H1 (cell line): ENCODE measurements around the gene IFITM2. TPM values are rescaled to one million over a fixed set of nuclear protein-coding genes. Genes with fewer than 3 reads are reported as not detected.
A peak's percentile ranks its signal among the peaks of the same experiment; 100 is the strongest.
"Not testable (repeated sequence)": the region's sequence is repeated elsewhere in the genome, so short reads cannot be mapped to it uniquely, and the experiment has no call there.

ENCODE experiments used
- CTCF ChIA-PET: fragments of 300-600 bp; sonication (Branson Sonifier 250); formaldehyde crosslinking; loops from one replicate; lab custom pipeline; 2021; ENCODE audit not compliant: partially characterized antibody; lab: Charles Lee
- POLR2A ChIA-PET: fragments of 300-600 bp; sonication (Branson Sonifier 250); formaldehyde crosslinking; loops from one replicate; lab custom pipeline; 2021; ENCODE audit warnings: inconsistent platforms; ENCODE audit not compliant: partially characterized antibody; lab: Charles Lee
- DNase-seq, 2 experiments: peaks; one replicate each; pipeline versions ENCODE4 v3.0.0 to v3.0.0-alpha.2; 2010 to 2022; ENCODE audit warnings: low spot score in 2 of 2, low read depth in 1 of 2, mixed read lengths in 1 of 2
- FAIRE-seq: peaks from 2 replicates; lab custom pipeline; 2011; peaks lifted over from hg19 to GRCh38; lab: Jason Lieb, UNC
- H2AFZ ChIP-seq: 2 replicates; pipeline ENCODE4 v1.8.1; 2012; ENCODE audit warnings: low read length, inconsistent platforms
- H2AK5ac ChIP-seq: 2 replicates; pipeline ENCODE4 v1.6.1; 2013; ENCODE audit warnings: low read depth, low read length
- H2BK120ac ChIP-seq: replicated peaks from 2 replicates; pipeline ENCODE3; 2013; ENCODE audit warnings: low read depth, low read length, inconsistent platforms
- H2BK12ac ChIP-seq: 2 replicates; pipeline ENCODE4 v1.6.1; 2013; ENCODE audit warnings: low read depth, low read length
- H2BK15ac ChIP-seq: 2 replicates; pipeline ENCODE4 v1.6.1; 2013; ENCODE audit warnings: low read length
- H2BK20ac ChIP-seq: 2 replicates; pipeline ENCODE4 v1.6.1; 2013; ENCODE audit warnings: low read length
- H2BK5ac ChIP-seq: 2 replicates; pipeline ENCODE4 v1.6.1; 2013; ENCODE audit warnings: low read depth, low read length
- H3K14ac ChIP-seq: 2 replicates; pipeline ENCODE4 v1.6.1; 2013; ENCODE audit warnings: inconsistent platforms; ENCODE audit not compliant: insufficient read length
- H3K18ac ChIP-seq: 2 replicates; pipeline ENCODE4 v1.6.1; 2013; ENCODE audit warnings: low read length; ENCODE audit errors: extremely low read depth
- H3K23ac ChIP-seq: 2 replicates; pipeline ENCODE4 v1.6.1; 2013; ENCODE audit warnings: inconsistent platforms; ENCODE audit not compliant: insufficient read length
- H3K23me2 ChIP-seq: 2 replicates; pipeline ENCODE4 v1.6.1; 2013; ENCODE audit warnings: low read depth, low read length
- H3K27ac ChIP-seq: 2 replicates; pipeline ENCODE4 v1.6.1; 2011; ENCODE audit warnings: low read depth, low read length, inconsistent platforms
- H3K27me3 ChIP-seq, 4 experiments: replicated peaks in 1 of 4; 1 replicate in 1 of 4; 2 replicates in 3 of 4; pipeline versions ENCODE4 v1.6.1 to v1.8.1; 2011 to 2013; ENCODE audit warnings: low read length in 3 of 4, mild to moderate bottlenecking in 3 of 4, inconsistent platforms in 2 of 4, mixed read lengths in 2 of 4, moderate library complexity in 1 of 4; ENCODE audit not compliant: control insufficient read depth in 3 of 4, insufficient read depth in 3 of 4; ENCODE audit errors: extremely low read depth in 1 of 4
- H3K36me3 ChIP-seq, 4 experiments: 2 replicates each; pipeline versions ENCODE4 v1.6.1 to v1.8.1; 2011 to 2013; ENCODE audit warnings: mild to moderate bottlenecking in 4 of 4, low read length in 3 of 4, moderate library complexity in 2 of 4, control low read depth in 1 of 4, inconsistent platforms in 1 of 4; ENCODE audit not compliant: insufficient read depth in 4 of 4, control insufficient read depth in 2 of 4
- H3K4ac ChIP-seq: replicated peaks from 2 replicates; pipeline ENCODE3; 2013; ENCODE audit warnings: low read length, low read depth, mixed read lengths, inconsistent platforms; ENCODE audit not compliant: insufficient read length
- H3K4me1 ChIP-seq, 4 experiments: replicated peaks in 1 of 4; 1 replicate in 1 of 4; 2 replicates in 3 of 4; pipeline versions ENCODE4 v1.6.1 to v1.8.1; 2011 to 2013; ENCODE audit warnings: low read length in 3 of 4, inconsistent platforms in 2 of 4, mixed read lengths in 1 of 4; ENCODE audit not compliant: insufficient read depth in 4 of 4, control insufficient read depth in 3 of 4
- H3K4me2 ChIP-seq, 2 experiments: 2 replicates each; pipeline versions ENCODE4 v1.6.1 to v1.8.1; 2011 to 2013; ENCODE audit warnings: low read depth in 2 of 2, low read length in 2 of 2, control low read depth in 1 of 2, inconsistent platforms in 1 of 2, mild to moderate bottlenecking in 1 of 2; ENCODE audit not compliant: insufficient read depth in 1 of 2
- H3K4me3 ChIP-seq, 4 experiments: fragments of 200-600, 300-600 bp in 1 of 4; sonication (generic), shearing (Covaris generic), sonication (Bioruptor Twin) in 1 of 4; 2 replicates each; pipeline versions ENCODE4 v1.5.1 to v1.8.1; 2011 to 2016; ENCODE audit warnings: low read length in 4 of 4, low read depth in 3 of 4, control low read depth in 2 of 4, inconsistent platforms in 2 of 4, mild to moderate bottlenecking in 2 of 4, mixed read lengths in 1 of 4, moderate library complexity in 1 of 4; ENCODE audit not compliant: insufficient read depth in 2 of 4; ENCODE audit errors: extremely low read depth in 1 of 4
- H3K56ac ChIP-seq: replicated peaks from 2 replicates; pipeline ENCODE3; 2013; ENCODE audit warnings: low read depth, mild to moderate bottlenecking, mixed read lengths, low read length, inconsistent platforms; ENCODE audit not compliant: insufficient read length
- H3K79me1 ChIP-seq: 2 replicates; pipeline ENCODE4 v1.6.1; 2013; ENCODE audit warnings: low read depth, low read length, control low read depth
- H3K79me2 ChIP-seq, 2 experiments: 2 replicates each; pipeline versions ENCODE4 v1.6.1 to v1.8.1; 2012 to 2013; ENCODE audit warnings: low read length in 2 of 2, mild to moderate bottlenecking in 2 of 2, inconsistent platforms in 1 of 2; ENCODE audit not compliant: insufficient read depth in 2 of 2, control insufficient read depth in 1 of 2
- H3K9ac ChIP-seq, 4 experiments: replicated peaks in 1 of 4; 1 replicate in 1 of 4; 2 replicates in 3 of 4; pipeline versions ENCODE4 v1.6.1 to v1.8.1; 2011 to 2013; ENCODE audit warnings: low read depth in 3 of 4, low read length in 3 of 4, control low read depth in 2 of 4, mild to moderate bottlenecking in 2 of 4, moderate library complexity in 2 of 4, inconsistent platforms in 1 of 4; ENCODE audit errors: extremely low read depth in 1 of 4
- H3K9me3 ChIP-seq, 2 experiments: 2 replicates each; pipeline versions ENCODE4 v1.6.1 to v1.8.1; 2012 to 2013; ENCODE audit warnings: mild to moderate bottlenecking in 2 of 2, moderate library complexity in 2 of 2, control low read depth in 1 of 2, inconsistent platforms in 1 of 2, low read depth in 1 of 2, low read length in 1 of 2, mixed read lengths in 1 of 2; ENCODE audit not compliant: insufficient read depth in 2 of 2
- H4K20me1 ChIP-seq, 2 experiments: replicated peaks in 1 of 2; 2 replicates each; pipeline versions ENCODE3 to v1.8.1; 2011 to 2013; ENCODE audit warnings: inconsistent platforms in 2 of 2, low read length in 2 of 2, mild to moderate bottlenecking in 1 of 2; ENCODE audit not compliant: insufficient read depth in 2 of 2, control insufficient read depth in 1 of 2
- H4K5ac ChIP-seq: 2 replicates; pipeline ENCODE4 v1.6.1; 2013; ENCODE audit warnings: low read length, low read depth, mixed read lengths, inconsistent platforms; ENCODE audit not compliant: insufficient read length
- H4K8ac ChIP-seq: 2 replicates; pipeline ENCODE4 v1.8.0; 2013; ENCODE audit warnings: mild to moderate bottlenecking, moderate library complexity, low read length, inconsistent platforms; ENCODE audit not compliant: insufficient read depth; ENCODE audit errors: extremely low read depth
- H4K91ac ChIP-seq: replicated peaks from 2 replicates; pipeline ENCODE3; 2013; ENCODE audit warnings: low read length, mixed read lengths, inconsistent platforms; ENCODE audit not compliant: insufficient read length
- WGBS, 2 experiments: shearing (Covaris generic) in 1 of 2; methylation state at CpG; one replicate each; pipeline versions ENCODE4 v1.1.6 to v1.1.7; 2013 to 2015; ENCODE audit warnings: low lambda C conversion rate in 2 of 2, mixed read lengths in 2 of 2, inconsistent platforms in 1 of 2, low coverage in 1 of 2, missing lambda C conversion rate in 1 of 2; ENCODE audit not compliant: insufficient replicate concordance in 2 of 2, insufficient coverage in 1 of 2, insufficient read length in 1 of 2; ENCODE audit errors: extremely low coverage in 1 of 2, missing lambda C conversion rate in 1 of 2; 5-methylcytosine and 5-hydroxymethylcytosine counted together
- polyA plus RNA-seq, 7 experiments: library from polyadenylated mRNA; depleted of rRNA in 3 of 7; stranded (reverse) in 5 of 7; unstranded in 2 of 7; fragments of >200 nt in 5 of 7; fragments of 200-250 nt in 2 of 7; gene quantifications; 1 replicate in 5 of 7; 2 replicates in 1 of 7; 4 replicates in 1 of 7; pipeline versions ENCODE4 v1.2.1 to v1.2.3, GENCODE V29; 2011 to 2013; ENCODE audit warnings: missing spikeins in 2 of 7, mixed read lengths in 2 of 7
- total RNA-seq: library from RNA; stranded (reverse); fragmentation: NEBNext Ultra II Directional; extraction: Animal tissue kit (Norgen Biotek cat#: 25700); gene quantifications from 2 replicates; pipeline ENCODE4 v1.2.1, GENCODE V29; 2021
- TF ChIP-seq, protein P1 (sequence below): IDR thresholded peaks from 2 replicates; pipeline ENCODE4 v1.6.1; 2012; ENCODE audit warnings: inconsistent platforms
- TF ChIP-seq, protein P2 (sequence below): IDR thresholded peaks from 2 replicates; pipeline ENCODE4 v1.6.1; 2012; ENCODE audit warnings: inconsistent platforms

Gene IFITM2
- total and polyA plus RNA-seq, 2 of the 8 experiments (the other 6 are each of a cell fraction or from before 2014, with no cell fraction given) = 399 to 764 TPM

DNA sequence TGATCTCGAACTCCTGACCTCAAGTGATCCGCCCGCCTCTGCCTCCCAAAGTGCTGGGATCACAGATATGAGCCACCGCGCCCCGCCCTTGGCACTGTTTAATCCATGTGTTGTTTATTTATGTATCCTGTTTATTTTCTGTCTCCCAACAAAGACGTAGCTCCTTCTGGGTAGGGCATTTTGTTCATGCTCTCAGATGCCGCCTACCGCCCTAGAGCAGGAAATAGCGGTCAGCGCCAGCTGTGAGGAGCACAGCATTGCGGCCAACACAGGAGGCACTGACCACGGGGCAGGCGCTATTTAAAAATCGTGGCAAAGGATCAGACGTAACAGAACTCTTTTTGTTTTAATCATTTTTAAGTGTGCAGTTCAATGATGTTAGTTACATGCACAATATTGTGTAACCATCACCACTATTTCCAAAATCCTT lies 38.9 kb upstream of the IFITM2 start:
- H3K79me1 ChIP-seq, DNase-seq, H3K23ac ChIP-seq, H4K91ac ChIP-seq, H3K27ac ChIP-seq, H3K36me3 ChIP-seq, H3K9ac ChIP-seq, H4K20me1 ChIP-seq, H3K56ac ChIP-seq, H3K14ac ChIP-seq, H3K9me3 ChIP-seq, H3K23me2 ChIP-seq, H2BK15ac ChIP-seq, H3K4me3 ChIP-seq, H3K18ac ChIP-seq, H2AK5ac ChIP-seq, H3K79me2 ChIP-seq, H3K27me3 ChIP-seq, H2BK120ac ChIP-seq, H4K5ac ChIP-seq, FAIRE-seq, H2AFZ ChIP-seq, H4K8ac ChIP-seq: not testable (repeated sequence)
- CTCF ChIA-PET = interaction anchor here (0.8 to 2.5 kb wide), 6 partner anchors 10 to 94 kb away, joined by 3 to 11 read pairs (median 6); partner anchors contain the start of gene NLRP6
- POLR2A ChIA-PET = interaction anchor here (0.8 to 2.1 kb wide), 9 partner anchors 13 to 99 kb away, joined by 3 to 11 read pairs (median 5); partner anchors contain the start of gene IFITM2
- peak overlapping the region; percentile 50; the same call in 1 of the 2 replicates for H2BK5ac ChIP-seq
- H2BK12ac ChIP-seq = peak overlapping the region; percentile 75
- peak overlapping the region; percentile 20 for H3K4ac ChIP-seq
- 0 out of 2 replicates have a peak overlapping the region, but pooled peaks have one; percentile 80 for H2BK20ac ChIP-seq
- H3K4me1 ChIP-seq = peaks cover 4 to 20% (median 13%) of the 10 kb centered on the region in 4 experiments
- peak overlapping the region in 1 of 2 experiments; percentile 22; a peak in 1 of 4 replicates for H3K4me2 ChIP-seq
- TF ChIP-seq, protein P1, sequence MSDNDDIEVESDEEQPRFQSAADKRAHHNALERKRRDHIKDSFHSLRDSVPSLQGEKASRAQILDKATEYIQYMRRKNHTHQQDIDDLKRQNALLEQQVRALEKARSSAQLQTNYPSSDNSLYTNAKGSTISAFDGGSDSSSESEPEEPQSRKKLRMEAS = peak; percentile 20; the same call in 1 of the 2 replicates
- TF ChIP-seq, protein P2, sequence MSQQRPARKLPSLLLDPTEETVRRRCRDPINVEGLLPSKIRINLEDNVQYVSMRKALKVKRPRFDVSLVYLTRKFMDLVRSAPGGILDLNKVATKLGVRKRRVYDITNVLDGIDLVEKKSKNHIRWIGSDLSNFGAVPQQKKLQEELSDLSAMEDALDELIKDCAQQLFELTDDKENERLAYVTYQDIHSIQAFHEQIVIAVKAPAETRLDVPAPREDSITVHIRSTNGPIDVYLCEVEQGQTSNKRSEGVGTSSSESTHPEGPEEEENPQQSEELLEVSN = 0 out of 2 replicates have a peak, but pooled peaks have one; percentile 16
- WGBS, 2 experiments = 71% methylated on average over 16 of the region's 16 CpGs; no CpG with 5 or more reads in 1 of the 2 experiments
